B cell (primary cell): ENCODE data around the gene TMA7. TPM values are rescaled to one million over a fixed set of nuclear protein-coding genes. Genes with fewer than 3 reads are reported as not detected.

Experiments used
- ATAC-seq: fragments of 200-7000 bp; cut with Tn5 transposase; one replicate; pipeline ENCODE4 v1.10.0; 2021; ENCODE audit warnings: low read depth, mild to moderate bottlenecking, moderate number of reproducible peaks, moderate library complexity
- CTCF ChIA-PET: fragments of 350-600 bp; sonication (Branson Sonifier 250); formaldehyde crosslinking; loops from one replicate; lab custom pipeline; 2021; ENCODE audit warnings: antibody characterized with exemption, inconsistent platforms; lab: Charles Lee
- POLR2A ChIA-PET: fragments of 350-600 bp; sonication (Branson Sonifier 250); formaldehyde crosslinking; loops from one replicate; lab custom pipeline; 2021; ENCODE audit warnings: antibody characterized with exemption; lab: Charles Lee
- DNase-seq: peaks from one replicate; pipeline ENCODE4 v3.0.0; 2013
- H2AFZ ChIP-seq: 2 replicates; pipeline ENCODE4 v1.6.1; 2012; ENCODE audit warnings: mild to moderate bottlenecking, low read depth, low read length; ENCODE audit not compliant: insufficient read depth, poor library complexity, severe bottlenecking
- H3K27ac ChIP-seq, 2 donors: 1 replicate in 1 of 2; 2 replicates in 1 of 2; pipeline ENCODE4 v1.5.1; 2012 to 2013; ENCODE audit warnings: low read length in 2 of 2, mild to moderate bottlenecking in 2 of 2, moderate library complexity in 1 of 2
- H3K27me3 ChIP-seq, 4 experiments: fragments of 200-600 bp in 1 of 4; sonication (generic) in 1 of 4; replicated peaks in 1 of 4; 1 replicate in 2 of 4; 2 replicates in 2 of 4; pipeline versions ENCODE4 v1.6.1 to v1.7.0; 2013 to 2016; ENCODE audit warnings: low read length in 3 of 4, mild to moderate bottlenecking in 2 of 4, mixed read lengths in 1 of 4, moderate library complexity in 1 of 4; ENCODE audit not compliant: insufficient read depth in 4 of 4, control insufficient read depth in 3 of 4; ENCODE audit errors: control extremely low read depth in 1 of 4
- H3K36me3 ChIP-seq, 2 experiments: replicated peaks in 1 of 2; 1 replicate in 1 of 2; 2 replicates in 1 of 2; pipeline versions ENCODE4 v1.6.1 to v1.7.1; 2013; ENCODE audit warnings: low read length in 1 of 2; ENCODE audit not compliant: insufficient read depth in 2 of 2, control insufficient read depth in 1 of 2; ENCODE audit errors: control extremely low read depth in 1 of 2, extremely low read depth in 1 of 2
- H3K4me1 ChIP-seq, 2 donors: fragments of 200-600 bp in 1 of 2; sonication (generic) in 1 of 2; 1 replicate in 1 of 2; 2 replicates in 1 of 2; pipeline versions ENCODE4 v1.5.1 to v1.6.1; 2013 to 2017; ENCODE audit warnings: low read length in 2 of 2; ENCODE audit not compliant: control insufficient read depth in 2 of 2, insufficient read depth in 2 of 2
- H3K4me2 ChIP-seq: replicated peaks from 2 replicates; pipeline ENCODE3; 2012; ENCODE audit warnings: mild to moderate bottlenecking, low read depth, low read length; ENCODE audit not compliant: poor library complexity, severe bottlenecking
- H3K4me3 ChIP-seq, 5 experiments: fragments of 200-600 bp in 1 of 5; sonication (generic) in 1 of 5; 1 replicate in 3 of 5; 2 replicates in 2 of 5; pipeline versions ENCODE4 v1.5.1 to v1.7.0; 2011 to 2016; ENCODE audit warnings: low read length in 4 of 5, mild to moderate bottlenecking in 4 of 5, low read depth in 2 of 5, control low read depth in 1 of 5, moderate library complexity in 1 of 5; ENCODE audit not compliant: insufficient read depth in 1 of 5; ENCODE audit errors: control extremely low read depth in 1 of 5, extremely low read depth in 1 of 5
- H3K79me2 ChIP-seq: fragments of 200-600 bp; sonication (generic); one replicate; pipeline ENCODE4 v1.6.0; 2016; ENCODE audit warnings: low read length; ENCODE audit not compliant: control insufficient read depth, insufficient read depth
- H3K9ac ChIP-seq: fragments of 200-600 bp; sonication (generic); 2 replicates; pipeline ENCODE4 v1.6.1; 2017; ENCODE audit warnings: mild to moderate bottlenecking, low read length, moderate library complexity
- H3K9me3 ChIP-seq, 3 donors: one replicate each; pipeline versions ENCODE4 v1.6.1 to v1.7.1; 2013; ENCODE audit warnings: low read length in 2 of 3; ENCODE audit not compliant: control insufficient read depth in 2 of 3, insufficient read depth in 1 of 3; ENCODE audit errors: control extremely low read depth in 1 of 3
- H4K20me1 ChIP-seq: 2 replicates; pipeline ENCODE4 v1.6.0; 2012; ENCODE audit warnings: mild to moderate bottlenecking, low read length; ENCODE audit not compliant: insufficient read depth, control insufficient read depth, poor library complexity, severe bottlenecking
- H3K27ac Mint-ChIP-seq: one replicate; pipeline ENCODE4 v1.8.0; 2021; ENCODE audit warnings: mixed read lengths
- H3K27me3 Mint-ChIP-seq: one replicate; pipeline ENCODE4 v1.8.0; 2021; ENCODE audit warnings: mixed read lengths
- H3K4me1 Mint-ChIP-seq: one replicate; pipeline ENCODE4 v1.8.0; 2021; ENCODE audit warnings: mixed read lengths
- H3K4me3 Mint-ChIP-seq: one replicate; pipeline ENCODE4 v1.8.0; 2021; ENCODE audit warnings: mixed read lengths
- H3K9me3 Mint-ChIP-seq: one replicate; pipeline ENCODE4 v1.8.0; 2022; ENCODE audit warnings: mixed read lengths; ENCODE audit not compliant: insufficient read depth
- CTCF ChIP-seq: fragments of 200-600 bp; IDR thresholded peaks from one replicate; pipeline ENCODE4 v1.8.0; 2022; ENCODE audit warnings: antibody characterized with exemption, mild to moderate bottlenecking
- EZH2 ChIP-seq: IDR thresholded peaks from 2 replicates; pipeline ENCODE4 v1.6.1; 2012; ENCODE audit warnings: borderline replicate concordance, low read depth, mild to moderate bottlenecking, moderate library complexity, low read length; ENCODE audit not compliant: insufficient read depth, poor library complexity, severe bottlenecking
- WGBS: methylation state at CpG from one replicate; pipeline ENCODE4 v1.1.5; 2013; ENCODE audit warnings: missing lambda C conversion rate; ENCODE audit not compliant: insufficient coverage; 5-methylcytosine and 5-hydroxymethylcytosine counted together
- intact Hi-C: fragments of 100-400 bp; cut with micrococcal nuclease; formaldehyde crosslinking; loops from one replicate; pipeline ENCODE4 v1.10.0; 2022
- polyA plus RNA-seq: library from polyadenylated mRNA; depleted of rRNA; stranded (reverse); fragments of >200 nt; gene quantifications from 2 replicates; pipeline ENCODE4 v1.2.3, GENCODE V29; 2012
- total RNA-seq, 2 donors: library from RNA; stranded (reverse); fragments of 120-200 nt in 1 of 2; gene quantifications; 1 replicate in 1 of 2; 2 replicates in 1 of 2; pipeline versions ENCODE4 v1.2.3 to v1.2.4, GENCODE V29; 2013 to 2022

The TMA7 gene
- total and polyA plus RNA-seq, 2 donors (not counting 1 experiment from before 2014, with no cell fraction given): 169 to 194 TPM

GRCh38 chr3:48432411-48433371 is 7.4 kb upstream of the TMA7 start:
- no peaks in the 10 kb centered on the region for H4K20me1 ChIP-seq
- Mint-ChIP-seq H3K9me3 (no peaks in the 10 kb centered on the region), H3K27ac (no peak overlapping the region), H3K4me3 (no peak overlapping the region), H3K27me3 (peaks cover 9% of the 10 kb centered on the region), H3K4me1 (peaks cover 12% of the 10 kb centered on the region)
- H3K4me3 ChIP-seq: no peak overlapping the region
- WGBS: 95% methylated on average over 14 of the region's 16 CpGs
- ATAC-seq (no peak), DNase-seq (no peak)
- peaks cover 12% of the 10 kb centered on the region for H3K79me2 ChIP-seq
- H3K27me3 ChIP-seq: peaks cover 0 to 9% (median 3%) of the 10 kb centered on the region in 4 experiments
- peaks cover 0 to 16% of the 10 kb centered on the region in 2 experiments for H3K36me3 ChIP-seq
- H3K4me1 ChIP-seq: peaks cover 12 to 13% of the 10 kb centered on the region in 2 donors
- peaks cover 0 to 3% (median 0%) of the 10 kb centered on the region in 3 donors for H3K9me3 ChIP-seq
- intact Hi-C loops: no loop called here
- no peak overlapping the region for H3K9ac ChIP-seq
- H3K27ac ChIP-seq: no peak overlapping the region
- POLR2A ChIA-PET: interaction anchor here (0.5 kb wide), 2 partner anchors 17 to 1908 kb away, joined by 3 read pairs; no protein-coding TSS in a partner anchor
- H2AFZ ChIP-seq: no peak overlapping the region
- H3K4me2 ChIP-seq: no peak overlapping the region
- CTCF ChIA-PET: interaction anchor here (0.5 to 13.4 kb wide), 9 partner anchors 10 to 161 kb away, joined by 3 to 330 read pairs (median 3); partner anchors contain the start of gene ATRIP
- TF ChIP-seq EZH2 (no peak), CTCF (no peak)
